GM19328 (cell line): ENCODE data around the gene HNRNPUL2.
A peak's percentile ranks its signal among the peaks of the same experiment; 100 is the strongest.

Experiments used
- ATAC-seq: cut with Tn5 transposase; IDR thresholded peaks from one replicate; pipeline ENCODE4 v1.9.1; 2021; ENCODE audit warnings: mild to moderate bottlenecking, moderate library complexity; ENCODE audit not compliant: unreplicated experiment

HNRNPUL2 gene

DNA sequence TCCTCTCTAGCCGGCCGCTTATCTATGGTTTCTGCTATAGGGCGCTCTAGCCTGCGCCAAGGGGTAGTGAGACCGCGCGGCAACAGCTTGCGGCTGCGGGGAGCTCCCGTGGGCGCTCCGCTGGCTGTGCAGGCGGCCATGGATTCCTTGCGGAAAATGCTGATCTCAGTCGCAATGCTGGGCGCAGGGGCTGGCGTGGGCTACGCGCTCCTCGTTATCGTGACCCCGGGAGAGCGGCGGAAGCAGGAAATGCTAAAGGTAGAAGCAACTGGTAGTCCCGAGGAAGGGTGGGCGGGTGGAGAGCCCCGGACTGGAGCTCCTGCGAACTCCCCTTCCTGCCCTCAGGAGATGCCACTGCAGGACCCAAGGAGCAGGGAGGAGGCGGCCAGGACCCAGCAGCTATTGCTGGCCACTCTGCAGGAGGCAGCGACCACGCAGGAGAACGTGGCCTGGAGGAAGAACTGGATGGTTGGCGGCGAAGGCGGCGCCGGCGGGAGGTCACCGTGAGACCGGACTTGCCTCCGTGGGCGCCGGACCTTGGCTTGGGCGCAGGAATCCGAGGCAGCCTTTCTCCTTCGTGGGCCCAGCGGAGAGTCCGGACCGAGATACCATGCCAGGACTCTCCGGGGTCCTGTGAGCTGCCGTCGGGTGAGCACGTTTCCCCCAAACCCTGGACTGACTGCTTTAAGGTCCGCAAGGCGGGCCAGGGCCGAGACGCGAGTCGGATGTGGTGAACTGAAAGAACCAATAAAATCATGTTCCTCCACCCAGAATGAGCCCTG is 55.5 kb downstream of the HNRNPUL2 start, which contains the start of the genes LBHD1 and UQCC3:
Gene LBHD1 (minus strand): TSS at position 660 of the 782 bp plus-strand sequence. CDS start 2,236 bp downstream, outside the sequence.
Gene UQCC3 (plus strand): TSS at position 66 of the 782 bp plus-strand sequence. CDS start 73 bp downstream, at position 139.
- peak; percentile 68 for ATAC-seq

DNA sequence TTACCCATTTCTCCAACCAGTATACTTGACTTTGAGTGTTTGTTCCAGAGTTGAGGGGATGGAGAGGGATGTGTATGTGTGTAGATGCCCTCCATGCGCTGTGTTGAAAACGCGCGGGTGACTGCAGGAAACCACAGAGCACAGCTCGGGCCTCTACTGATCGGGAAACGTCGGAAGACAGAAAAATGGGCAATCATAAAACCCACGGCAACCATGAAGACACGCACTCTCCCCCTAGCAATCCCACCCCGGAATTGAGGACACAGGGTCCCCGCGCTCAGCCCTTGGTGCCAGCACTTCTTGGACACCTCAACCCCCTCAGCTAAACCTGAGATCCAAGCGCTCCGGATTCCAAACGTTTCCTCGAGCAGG is 56.0 kb downstream of the HNRNPUL2 start:
- peak; percentile 6 for ATAC-seq

DNA sequence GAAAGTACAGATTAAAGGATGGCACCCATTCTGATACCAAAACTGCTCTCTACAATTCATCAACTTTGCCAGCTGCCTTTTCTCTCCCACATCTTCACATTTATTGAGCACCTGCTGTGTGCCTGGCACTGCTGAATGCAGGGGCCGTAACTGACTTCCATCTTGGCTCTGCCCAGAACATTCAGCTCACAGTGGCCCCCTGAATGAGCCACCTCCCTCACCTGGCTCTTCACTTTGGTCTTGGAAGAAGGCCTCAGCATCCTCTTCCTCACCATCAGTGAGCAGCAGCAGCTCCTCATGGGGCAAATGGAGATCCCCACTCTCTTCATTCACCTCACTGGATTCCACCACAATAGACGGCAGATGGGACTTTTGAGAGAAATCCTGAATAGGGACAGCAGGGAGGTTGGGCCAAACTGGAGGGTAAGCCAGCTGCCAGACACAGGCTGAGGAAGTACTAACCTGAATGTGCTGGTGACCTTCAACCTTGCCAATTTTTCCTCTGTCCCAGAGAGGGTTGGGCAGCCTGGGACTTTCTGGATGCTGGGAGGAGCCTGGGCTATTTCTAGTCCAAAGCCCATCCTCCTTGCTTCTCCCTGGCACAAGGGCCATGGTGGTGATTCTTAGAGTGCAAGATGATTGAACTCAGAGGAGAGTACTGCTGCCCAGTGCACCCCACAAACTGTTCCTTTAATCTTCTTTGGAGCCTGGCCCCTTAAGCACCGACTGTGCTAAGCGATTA is 57.7 kb downstream of the HNRNPUL2 start:
- ATAC-seq = no peak

DNA sequence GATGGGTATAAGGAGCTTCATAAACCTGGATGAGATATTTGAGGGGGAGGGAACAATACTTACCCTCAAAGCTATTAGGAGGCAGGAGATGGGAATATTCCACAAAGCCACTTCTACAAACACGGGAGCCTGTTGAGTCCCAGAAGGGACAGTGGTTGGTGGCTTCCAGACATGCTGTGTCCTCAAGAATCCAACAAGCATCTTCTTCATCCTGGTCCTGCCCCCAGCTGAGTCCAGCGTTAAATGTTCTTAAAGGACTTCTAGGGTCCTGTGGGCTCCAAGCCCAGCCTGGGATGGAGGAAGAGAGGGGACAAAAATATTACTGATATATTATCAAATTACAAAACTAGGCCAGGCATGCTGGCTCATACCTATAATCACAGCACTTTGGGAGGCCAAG is 59.8 kb downstream of the HNRNPUL2 start:
- no peak for ATAC-seq

DNA sequence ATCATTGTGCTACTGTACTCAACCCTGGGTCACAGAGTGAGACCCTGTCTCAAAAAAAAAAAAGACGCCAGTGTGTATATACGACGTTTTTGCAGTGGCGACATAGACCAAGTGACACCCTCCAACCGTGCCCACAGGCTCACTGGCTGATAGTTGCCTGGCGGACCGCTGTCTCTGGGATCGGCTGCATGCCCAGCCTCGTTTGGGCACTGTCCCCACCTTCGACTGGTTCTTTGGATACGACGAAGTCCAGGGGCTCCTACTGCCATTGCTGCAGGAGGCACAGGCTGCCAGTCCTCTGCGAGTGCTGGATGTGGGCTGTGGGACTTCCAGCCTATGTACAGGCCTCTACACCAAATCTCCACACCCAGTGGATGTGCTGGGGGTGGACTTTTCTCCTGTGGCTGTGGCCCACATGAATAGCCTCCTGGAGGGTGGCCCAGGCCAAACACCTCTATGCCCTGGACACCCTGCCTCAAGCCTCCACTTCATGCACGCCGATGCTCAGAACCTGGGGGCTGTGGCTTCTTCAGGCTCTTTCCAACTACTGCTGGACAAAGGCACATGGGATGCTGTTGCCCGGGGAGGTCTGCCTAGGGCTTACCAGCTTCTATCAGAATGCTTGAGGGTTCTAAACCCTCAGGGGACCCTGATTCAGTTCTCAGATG is 60.9 kb downstream of the HNRNPUL2 start:
- ATAC-seq = no peak

DNA sequence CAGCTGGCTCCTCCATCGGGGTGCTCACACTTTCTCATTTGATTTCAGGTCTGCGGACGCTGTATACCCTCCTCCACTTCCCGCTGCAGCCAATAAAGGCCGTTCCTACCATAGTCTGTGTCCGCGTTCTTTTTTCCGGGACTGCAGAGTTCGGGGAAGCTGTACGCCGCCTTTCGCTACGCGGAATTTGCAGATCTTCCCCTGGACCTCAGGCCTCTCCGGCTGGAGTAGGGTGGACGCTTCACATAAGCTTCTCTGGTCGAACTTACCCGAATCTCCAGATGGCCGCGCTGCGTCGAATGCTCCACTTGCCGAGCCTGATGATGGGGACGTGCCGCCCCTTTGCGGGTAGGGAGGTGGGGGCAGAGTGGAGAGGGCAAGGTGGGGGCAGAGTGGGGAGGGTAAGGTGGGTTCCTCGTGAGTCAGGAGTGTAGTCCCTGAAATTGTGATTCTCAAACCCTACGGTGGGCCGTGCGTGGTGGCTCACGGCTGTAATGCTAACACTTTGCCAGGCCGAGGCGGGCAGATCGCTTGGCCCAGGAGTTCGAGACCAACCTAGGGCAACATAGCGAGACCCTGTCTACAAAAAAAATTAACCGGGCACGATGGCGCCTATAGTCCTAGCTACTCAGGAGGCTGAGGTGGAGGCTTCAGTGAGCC is 61.5 kb downstream of the HNRNPUL2 start:
- no peak for ATAC-seq

DNA sequence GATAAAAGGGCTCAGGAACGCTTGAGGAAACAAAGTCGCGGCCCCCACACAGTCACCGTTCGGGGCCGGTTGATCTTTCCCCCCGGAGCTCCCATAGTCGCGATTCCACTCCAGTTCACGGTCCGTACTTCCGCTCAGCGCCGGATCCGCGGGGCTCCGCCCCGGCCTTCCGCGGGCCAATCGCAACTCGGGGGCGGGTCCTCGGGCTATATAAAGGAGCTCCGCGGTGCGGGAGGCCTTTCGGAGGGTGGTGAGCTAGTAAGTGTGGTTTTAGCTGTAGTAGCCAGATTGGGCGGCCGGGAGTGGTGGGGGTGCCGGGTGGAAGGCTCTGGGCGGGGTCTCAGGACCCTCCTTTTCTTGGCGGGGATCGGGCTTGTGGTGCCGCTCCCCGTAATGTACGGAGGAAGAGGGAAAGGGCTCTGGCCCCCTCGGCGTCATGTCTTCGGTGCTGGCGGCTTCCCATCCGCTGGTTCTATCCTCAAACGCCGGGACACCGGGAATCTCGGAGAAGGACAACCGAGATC is 62.1 kb downstream of the HNRNPUL2 start, which contains the start of the genes C11orf98 and CSKMT:
Gene C11orf98 (minus strand): TSS at position 136 of the 524 bp plus-strand sequence. CDS start 41 bp downstream, at position 95.
Gene CSKMT (plus strand): TSS at position 238 of the 524 bp plus-strand sequence. CDS start 568 bp downstream, outside the sequence.
- peak; percentile 87 for ATAC-seq

DNA sequence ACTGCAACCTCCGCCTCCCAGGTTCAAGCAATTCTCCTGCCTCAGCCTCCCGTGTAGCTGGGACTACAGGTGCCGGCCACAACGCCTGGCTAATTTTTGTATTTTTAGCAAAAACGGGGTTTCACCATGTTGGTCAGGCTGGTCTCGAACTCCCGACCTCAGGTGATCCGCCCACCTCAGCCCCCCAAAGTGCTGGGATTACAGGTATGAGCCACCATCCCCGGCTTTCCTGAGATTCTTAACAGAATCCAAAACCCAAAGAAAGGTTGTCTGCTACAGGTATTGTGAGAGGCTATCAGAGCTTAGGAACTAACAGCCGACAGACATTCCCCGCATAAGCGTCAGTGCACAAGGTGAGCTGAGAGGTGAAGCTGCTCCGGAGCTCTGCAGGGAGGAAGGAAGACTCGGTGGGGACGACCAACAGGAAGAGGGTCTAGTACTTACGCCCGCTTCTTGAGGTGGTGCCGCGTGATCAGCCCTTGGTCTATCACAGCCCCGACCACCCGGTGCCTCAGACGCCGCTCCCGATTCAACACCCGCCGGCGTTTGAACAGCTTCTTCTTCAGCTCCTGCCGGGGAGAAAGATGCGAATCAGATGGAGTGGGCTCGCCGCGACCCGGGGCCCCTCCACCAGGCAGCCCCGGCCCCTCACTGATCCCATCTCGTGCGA is 62.7 kb downstream of the HNRNPUL2 start:
- peak; percentile 33 for ATAC-seq
